Caki2 (cell line): Measurements from ENCODE around the gene SBDS. TPM values are rescaled to one million over a fixed set of nuclear protein-coding genes. Genes with fewer than 3 reads are reported as not detected.

ENCODE experiments used
- DNase-seq: peaks from one replicate; pipeline ENCODE4 v3.0.0-alpha.2; 2015; ENCODE audit warnings: low read depth
- in situ Hi-C: cut with HindIII; loops from 2 replicates; pipeline ENCODE4 v1.10.0; 2016; ENCODE audit warnings: low sequenced_read_pairs, low pct_unique_long_range_greater_than_20kb, mixed read lengths
- total RNA-seq: library from RNA; depleted of rRNA; stranded (reverse); fragments of >200 nt; shearing (Covaris generic); gene quantifications from 2 replicates; pipeline ENCODE4 v1.2.3, GENCODE V29; 2014; ENCODE audit warnings: low replicate concordance; rRNA removed

The SBDS gene
- total RNA-seq, 1 experiment from 2014 or later: 47.7 TPM

DNA sequence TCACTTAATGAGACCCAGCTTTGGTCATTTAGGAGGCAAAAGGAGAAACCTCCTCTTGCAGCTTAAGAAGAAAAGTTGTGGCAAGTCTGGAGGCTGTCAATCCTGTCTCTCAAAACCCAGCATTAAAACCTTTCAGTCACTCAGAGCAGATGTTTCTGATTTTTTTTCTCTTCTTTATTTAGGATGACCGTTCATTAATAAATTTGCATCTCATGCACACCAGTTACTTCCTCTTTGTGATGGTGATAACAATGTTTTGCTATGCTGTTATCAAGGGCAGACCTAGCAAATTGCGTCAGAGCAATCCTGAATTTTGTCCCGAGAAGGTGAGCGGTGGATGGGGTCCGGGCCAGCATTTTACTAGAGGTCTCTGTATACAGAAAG is 42.4 kb downstream of the SBDS start:
- no peak for DNase-seq
- in situ Hi-C loops: no loop called here

DNA sequence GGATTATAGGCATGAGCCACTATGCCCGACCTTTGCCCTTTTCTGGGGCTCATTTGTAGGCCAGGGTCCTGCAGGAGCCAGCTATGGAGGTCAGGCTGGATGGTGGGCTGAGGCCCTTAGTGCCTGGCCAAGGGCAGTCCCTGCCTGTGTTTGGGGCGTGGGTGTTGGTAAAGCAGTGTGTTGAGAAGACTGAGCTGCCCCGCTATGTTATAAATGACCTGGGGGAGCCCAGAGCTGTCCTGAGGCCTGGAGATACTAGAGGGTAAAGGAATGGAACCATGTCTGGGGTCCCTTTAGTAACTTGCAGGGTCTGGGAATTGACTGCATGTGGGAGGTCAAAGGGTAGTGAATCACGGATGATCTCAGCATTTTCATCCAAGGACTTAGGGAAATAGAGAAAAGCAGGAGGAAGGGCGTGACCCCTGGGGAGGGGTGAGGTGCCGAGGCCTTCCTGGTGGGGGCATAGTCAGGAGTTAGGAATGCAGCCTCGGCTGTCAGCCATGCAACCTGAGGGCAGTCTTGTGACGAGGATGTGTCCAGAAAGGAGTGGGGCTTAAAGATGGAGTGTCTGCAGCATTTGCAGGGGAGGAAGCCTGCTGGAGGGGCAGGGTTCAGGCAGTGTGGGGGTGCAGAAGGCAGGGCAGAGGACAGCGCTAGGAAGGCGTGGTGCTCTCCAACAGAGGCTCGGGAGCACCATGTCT is 42.9 kb downstream of the SBDS start:
- in situ Hi-C loops: no loop called here
- DNase-seq: peak; percentile 84

DNA sequence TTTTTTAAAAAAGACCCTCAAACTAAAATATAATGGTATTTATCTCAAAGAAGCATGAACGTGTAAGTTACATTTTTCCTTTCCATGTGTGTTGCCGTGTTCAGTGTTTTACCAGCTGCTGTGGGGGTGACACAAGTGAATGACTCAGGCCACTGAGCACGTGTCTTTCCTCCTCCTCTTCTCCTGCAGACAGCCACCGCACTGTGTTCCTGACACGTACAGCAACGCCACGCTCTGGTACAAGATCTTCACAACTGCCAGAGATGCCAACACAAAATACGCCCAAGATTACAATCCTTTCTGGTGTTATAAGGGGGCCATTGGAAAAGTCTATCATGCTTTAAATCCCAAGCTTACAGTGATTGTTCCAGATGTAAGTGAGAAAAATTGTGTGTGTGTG is 44.6 kb downstream of the SBDS start:
- DNase-seq: peak; percentile 16
- in situ Hi-C loops: no loop called here

DNA sequence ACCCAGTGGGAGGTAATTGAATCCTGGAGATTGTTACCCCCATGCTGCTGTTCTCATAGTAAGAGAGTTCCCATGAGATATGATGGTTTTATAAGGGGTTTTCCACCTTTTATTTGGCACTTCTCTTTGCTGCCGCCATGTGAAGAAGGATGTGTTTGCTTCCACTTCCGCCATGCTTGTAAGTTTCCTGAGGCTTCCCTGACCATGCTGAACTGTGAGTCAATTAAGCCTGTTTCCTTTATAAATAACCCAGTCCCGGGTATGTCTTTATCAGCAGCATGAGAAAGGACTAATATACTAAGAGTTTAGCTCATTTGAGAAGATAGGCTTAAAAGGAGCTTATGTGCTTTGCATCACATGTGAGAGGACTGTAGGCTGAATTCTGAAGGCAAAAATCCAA is 45.1 kb downstream of the SBDS start:
- no peak for DNase-seq
- in situ Hi-C loops: no loop called here

DNA sequence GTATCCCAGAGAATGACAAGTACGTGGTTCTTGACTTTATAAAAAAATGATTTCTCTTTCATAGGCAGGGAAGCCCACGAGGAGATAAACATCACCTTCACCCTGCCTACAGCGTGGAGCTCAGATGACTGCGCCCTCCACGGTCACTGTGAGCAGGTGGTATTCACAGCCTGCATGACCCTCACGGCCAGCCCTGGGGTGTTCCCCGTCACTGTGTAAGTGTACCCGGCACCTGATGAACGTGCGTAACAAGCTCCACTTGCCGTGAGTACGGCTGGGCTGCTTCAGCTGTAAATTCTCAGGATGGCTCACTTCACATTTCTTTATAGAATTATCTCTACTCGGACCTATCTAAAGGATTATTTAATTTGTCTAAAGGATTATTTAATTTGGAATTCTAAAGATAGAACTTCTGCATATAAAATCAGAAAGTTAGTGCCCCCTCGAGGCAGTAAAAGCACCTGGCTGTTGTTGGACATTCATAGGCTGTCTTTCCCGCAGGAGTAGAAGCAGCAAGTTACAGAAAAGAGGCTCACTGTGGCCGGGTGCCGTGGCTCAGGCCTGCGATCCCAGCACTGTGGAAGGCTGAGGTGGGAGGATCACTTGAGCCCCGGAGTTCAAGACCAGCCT is 46.8 kb downstream of the SBDS start:
- DNase-seq: no peak
- in situ Hi-C loops: no loop called here

DNA sequence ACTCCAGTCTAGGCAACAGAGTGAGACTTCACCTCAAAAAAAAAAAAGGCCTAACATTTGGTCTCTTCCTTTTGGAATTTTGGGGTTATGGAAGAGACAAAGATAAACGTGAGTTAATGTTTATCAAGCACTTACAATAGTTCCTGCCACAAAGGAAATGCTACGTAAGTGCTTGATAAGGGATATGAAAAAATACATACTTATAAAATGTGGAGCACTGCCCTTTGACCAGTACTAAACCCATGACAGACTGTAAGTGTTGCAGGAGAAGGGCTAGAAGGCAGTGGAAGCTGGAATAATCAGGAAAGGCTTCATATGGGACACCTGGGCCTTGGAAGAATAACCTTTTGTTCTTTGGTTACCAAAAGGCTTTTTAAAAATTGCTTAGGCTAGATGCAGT is 48.8 kb downstream of the SBDS start:
- no peak for DNase-seq
- in situ Hi-C loops: no loop called here

DNA sequence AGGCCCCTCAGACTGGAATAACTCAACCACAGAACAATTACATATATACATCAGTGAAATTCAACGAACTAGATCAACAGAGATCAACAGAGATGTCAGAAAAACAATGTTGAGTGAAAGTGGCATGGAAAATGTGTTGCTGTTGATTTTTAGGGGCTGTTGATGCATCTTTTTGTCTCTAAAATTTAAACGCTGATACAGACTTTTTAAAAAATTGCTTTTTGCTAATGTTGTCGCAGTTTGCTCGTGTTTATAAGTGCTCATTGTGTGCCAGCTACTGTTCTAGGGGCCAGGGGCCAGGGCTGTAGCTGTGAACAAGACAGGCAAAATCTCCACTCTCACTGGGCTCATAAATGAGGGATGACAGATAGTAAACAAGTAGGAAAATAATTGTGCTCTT is 56.1 kb downstream of the SBDS start:
- in situ Hi-C loops: no loop called here
- DNase-seq: no peak

DNA sequence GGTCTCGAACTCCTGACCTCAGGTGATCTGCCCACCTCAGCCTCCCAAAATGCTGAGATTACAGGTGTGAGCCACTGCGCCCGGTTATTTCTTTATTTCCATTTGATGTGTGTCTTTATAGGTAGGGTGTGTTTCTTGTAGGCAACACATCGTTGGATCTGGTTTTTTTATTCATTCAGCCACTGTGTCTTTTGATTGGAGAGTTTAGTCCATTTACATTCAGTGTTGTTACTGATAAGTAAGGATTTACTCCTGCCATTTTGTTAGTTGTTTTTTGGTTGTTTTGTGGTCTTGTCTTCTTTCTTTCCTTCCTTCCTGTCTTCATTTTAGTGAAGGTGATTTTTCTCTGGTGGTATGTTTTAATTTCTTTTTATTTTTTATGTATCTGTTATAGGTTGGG is 57.4 kb downstream of the SBDS start:
- DNase-seq: no peak
- in situ Hi-C loops: no loop called here

Other genes with a start within 250 kb of the SBDS start
- gene TMEM248, start 74.4 kb downstream of the SBDS start, total RNA-seq: 74.1 and 101 TPM in 2 replicates
- 8.8 and 20.3 TPM in 2 replicates for gene TYW1, start 1.2 kb upstream of the SBDS start, total RNA-seq